ENCODE measurements around the gene ABCC8. TPM values are rescaled to one million over a fixed set of nuclear protein-coding genes. Genes with fewer than 3 reads are reported as not detected.

ABCC8 gene
- total RNA-seq, 1 experiment from 2014 or later: not detected

DNA sequence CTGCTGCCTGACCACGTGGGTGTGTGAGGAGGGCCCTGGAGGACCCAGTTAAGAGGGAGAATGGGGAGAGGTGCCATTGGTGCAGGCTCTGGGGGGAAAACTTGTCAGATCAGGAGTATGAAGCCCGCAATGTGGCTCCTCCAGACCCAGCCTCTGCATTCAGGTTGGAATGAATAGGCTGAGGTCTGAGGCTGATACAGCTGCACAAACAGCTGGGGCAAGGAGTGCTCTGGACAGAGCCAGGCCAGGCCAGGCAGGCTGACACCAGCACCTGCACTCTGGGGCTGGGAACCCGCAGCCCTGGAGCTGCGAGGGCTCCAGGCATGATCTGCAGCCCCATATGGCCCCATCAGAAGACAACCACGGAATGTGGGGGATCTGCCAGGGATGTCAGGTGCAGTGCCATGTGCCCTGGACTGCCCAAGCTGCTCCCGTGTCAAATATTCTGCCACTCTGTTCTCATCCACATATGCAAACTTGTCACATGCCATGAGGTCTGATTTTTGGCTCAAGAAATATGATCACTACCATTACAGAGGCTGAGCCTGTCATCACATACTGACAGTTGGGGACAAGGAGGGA is 61.0 kb downstream of the ABCC8 start:
- Mint-ChIP-seq H3K27ac (ENCODE audit: unreplicated experiment) (no peak overlapping the region), H3K4me3 (ENCODE audit: unreplicated experiment) (no peak overlapping the region), H3K4me1 (ENCODE audit: low read depth, unreplicated experiment) (peaks cover 5% of the 10 kb centered on the region), H3K27me3 (ENCODE audit: insufficient read depth, unreplicated experiment) (peaks cover 38% of the 10 kb centered on the region), H3K9me3 (ENCODE audit: unreplicated experiment) (no peaks in the 10 kb centered on the region), H3K36me3 (ENCODE audit: insufficient read depth, unreplicated experiment) (no peaks in the 10 kb centered on the region)
- H3K4me3 ChIP-seq (ENCODE audit: low read depth, low read length): no peak overlapping the region
- CTCF ChIA-PET: no interaction called here
- POLR2A ChIA-PET: no interaction called here
- H3K27me3 ChIP-seq (replicated peaks; ENCODE audit: control insufficient read depth, insufficient read depth, low read length): 0 out of 2 replicates have a peak, but pooled peaks cover 2% of the 10 kb centered on the region
- intact Hi-C loops (cut with micrococcal nuclease; ENCODE audit: unreplicated experiment): no loop called here
- H3K9me3 ChIP-seq: no peaks in the 10 kb centered on the region
- DNase-seq: no peak
- TF ChIP-seq, protein P1, sequence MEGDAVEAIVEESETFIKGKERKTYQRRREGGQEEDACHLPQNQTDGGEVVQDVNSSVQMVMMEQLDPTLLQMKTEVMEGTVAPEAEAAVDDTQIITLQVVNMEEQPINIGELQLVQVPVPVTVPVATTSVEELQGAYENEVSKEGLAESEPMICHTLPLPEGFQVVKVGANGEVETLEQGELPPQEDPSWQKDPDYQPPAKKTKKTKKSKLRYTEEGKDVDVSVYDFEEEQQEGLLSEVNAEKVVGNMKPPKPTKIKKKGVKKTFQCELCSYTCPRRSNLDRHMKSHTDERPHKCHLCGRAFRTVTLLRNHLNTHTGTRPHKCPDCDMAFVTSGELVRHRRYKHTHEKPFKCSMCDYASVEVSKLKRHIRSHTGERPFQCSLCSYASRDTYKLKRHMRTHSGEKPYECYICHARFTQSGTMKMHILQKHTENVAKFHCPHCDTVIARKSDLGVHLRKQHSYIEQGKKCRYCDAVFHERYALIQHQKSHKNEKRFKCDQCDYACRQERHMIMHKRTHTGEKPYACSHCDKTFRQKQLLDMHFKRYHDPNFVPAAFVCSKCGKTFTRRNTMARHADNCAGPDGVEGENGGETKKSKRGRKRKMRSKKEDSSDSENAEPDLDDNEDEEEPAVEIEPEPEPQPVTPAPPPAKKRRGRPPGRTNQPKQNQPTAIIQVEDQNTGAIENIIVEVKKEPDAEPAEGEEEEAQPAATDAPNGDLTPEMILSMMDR (IDR thresholded peaks at IDR 0.05; ENCODE audit: insufficient read depth in 1 of 2, low read depth in 1 of 2, low read length in 1 of 2, severe bottlenecking in 1 of 2, unreplicated experiment in 1 of 2): no peak
- no peaks in the 10 kb centered on the region for H3K4me1 ChIP-seq
- no TSS peak for BruUV-seq (replicated peaks)
- H3K36me3 ChIP-seq (ENCODE audit: control insufficient read depth, insufficient read depth, low read length): no peaks in the 10 kb centered on the region

DNA sequence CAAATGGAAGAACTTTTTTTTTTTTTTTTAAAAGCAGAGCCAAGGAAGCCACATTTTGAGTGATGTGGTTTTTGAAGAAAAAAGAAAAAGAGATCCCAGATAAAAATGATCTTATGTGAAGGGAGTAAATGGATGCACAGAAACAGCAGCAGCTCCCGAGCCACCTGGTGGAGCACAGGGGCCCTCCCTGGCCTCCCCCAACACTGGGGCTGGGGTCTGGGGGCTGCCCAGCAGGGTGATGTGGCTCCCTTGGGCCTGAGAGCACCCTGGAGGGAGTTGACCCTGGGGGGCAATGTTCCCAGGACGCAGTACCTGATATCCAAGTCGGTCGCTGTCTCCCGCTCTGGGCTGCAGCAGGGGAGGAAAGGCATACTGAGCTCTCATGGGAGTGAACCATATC is 61.7 kb downstream of the ABCC8 start:
- Histone ChIP-seq H3K4me1 (no peaks in the 10 kb centered on the region), H3K4me3 (ENCODE audit: low read depth, low read length) (no peak overlapping the region), H3K9me3 (no peaks in the 10 kb centered on the region), H3K27me3 (replicated peaks; ENCODE audit: control insufficient read depth, insufficient read depth, low read length) (no peaks in the 10 kb centered on the region), H3K36me3 (ENCODE audit: control insufficient read depth, insufficient read depth, low read length) (no peaks in the 10 kb centered on the region)
- Mint-ChIP-seq H3K9me3 (ENCODE audit: unreplicated experiment) (no peaks in the 10 kb centered on the region), H3K4me1 (ENCODE audit: low read depth, unreplicated experiment) (peaks cover 5% of the 10 kb centered on the region), H3K27me3 (ENCODE audit: insufficient read depth, unreplicated experiment) (peaks cover 38% of the 10 kb centered on the region), H3K27ac (ENCODE audit: unreplicated experiment) (no peak overlapping the region), H3K4me3 (ENCODE audit: unreplicated experiment) (no peak overlapping the region), H3K36me3 (ENCODE audit: insufficient read depth, unreplicated experiment) (no peaks in the 10 kb centered on the region)
- intact Hi-C loops (cut with micrococcal nuclease; ENCODE audit: unreplicated experiment): no loop called here
- BruUV-seq (replicated peaks): no TSS peak
- TF ChIP-seq, protein P1 (IDR thresholded peaks at IDR 0.05; ENCODE audit: insufficient read depth in 1 of 2, low read depth in 1 of 2, low read length in 1 of 2, severe bottlenecking in 1 of 2, unreplicated experiment in 1 of 2): no peak
- ChIA-PET CTCF (no interaction called here), POLR2A (no interaction called here)
- DNase-seq: no peak

DNA sequence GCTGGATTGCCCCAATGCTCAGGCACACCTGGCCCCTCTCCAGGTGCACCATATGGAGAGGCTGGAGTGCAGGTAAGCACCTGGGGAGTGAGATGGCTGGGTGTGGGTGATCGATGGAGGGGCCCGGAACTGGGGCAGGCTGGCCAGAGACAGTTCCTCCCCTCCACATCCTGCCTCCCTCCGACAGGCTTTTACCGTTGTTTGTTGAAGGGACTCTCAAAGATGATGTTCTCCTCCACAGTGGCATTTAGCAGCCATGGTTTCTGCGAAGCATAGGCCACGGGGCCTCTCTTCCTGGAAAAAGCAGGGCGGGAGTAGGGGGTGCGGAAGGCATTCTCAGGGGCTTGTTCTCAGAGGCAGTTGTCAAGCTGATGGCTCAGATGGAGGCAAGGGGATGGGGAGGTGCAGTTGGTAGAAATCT is 62.3 kb downstream of the ABCC8 start:
- intact Hi-C loops (cut with micrococcal nuclease; ENCODE audit: unreplicated experiment): no loop called here
- no peaks in the 10 kb centered on the region for H3K27me3 ChIP-seq (replicated peaks; ENCODE audit: control insufficient read depth, insufficient read depth, low read length)
- H3K36me3 ChIP-seq (ENCODE audit: control insufficient read depth, insufficient read depth, low read length): no peaks in the 10 kb centered on the region
- CTCF ChIA-PET: interaction anchor here (0.6 kb wide), 1 partner anchor 56 kb away, joined by 3 read pairs; no protein-coding TSS in a partner anchor
- peaks cover 5% of the 10 kb centered on the region for H3K4me1 Mint-ChIP-seq (ENCODE audit: low read depth, unreplicated experiment)
- no peak overlapping the region for H3K4me3 Mint-ChIP-seq (ENCODE audit: unreplicated experiment)
- POLR2A ChIA-PET: no interaction called here
- no peaks in the 10 kb centered on the region for H3K4me1 ChIP-seq
- TF ChIP-seq, protein P1 (IDR thresholded peaks at IDR 0.05; ENCODE audit: insufficient read depth in 1 of 2, low read depth in 1 of 2, low read length in 1 of 2, severe bottlenecking in 1 of 2, unreplicated experiment in 1 of 2): no peak
- no peaks in the 10 kb centered on the region for H3K9me3 ChIP-seq
- H3K36me3 Mint-ChIP-seq (ENCODE audit: insufficient read depth, unreplicated experiment): no peaks in the 10 kb centered on the region
- no peaks in the 10 kb centered on the region for H3K9me3 Mint-ChIP-seq (ENCODE audit: unreplicated experiment)
- peaks cover 32% of the 10 kb centered on the region for H3K27me3 Mint-ChIP-seq (ENCODE audit: insufficient read depth, unreplicated experiment)
- DNase-seq: no peak
- H3K27ac Mint-ChIP-seq (ENCODE audit: unreplicated experiment): no peak overlapping the region
- no peak overlapping the region for H3K4me3 ChIP-seq (ENCODE audit: low read depth, low read length)
- BruUV-seq (replicated peaks): no TSS peak

Data from Caco-2 (cell line).